OCI-LY7 (cell line): Measurements from ENCODE around the gene PHIP. TPM values are rescaled to one million over a fixed set of nuclear protein-coding genes. Genes with fewer than 3 reads are reported as not detected.

Source experiments
- BruUV-seq: library from RNA; stranded (reverse); fragments of 400-500 nt; replicated peaks from 2 replicates; lab custom pipeline; 2021; lab: Mats Ljungman, UMichigan
- CTCF ChIA-PET: fragments of 300-600 bp; sonication (Branson Sonifier 250); formaldehyde crosslinking; loops from one replicate; lab custom pipeline; 2022; ENCODE audit warnings: antibody characterized with exemption; ENCODE audit not compliant: unreplicated experiment; lab: Charles Lee
- POLR2A ChIA-PET: fragments of 300-600 bp; sonication (Branson Sonifier 250); formaldehyde crosslinking; loops from one replicate; lab custom pipeline; 2022; ENCODE audit warnings: antibody characterized with exemption; lab: Charles Lee
- DNase-seq: peaks from one replicate; pipeline ENCODE4 v3.0.0-alpha.2; 2015; ENCODE audit warnings: low spot score
- H2AFZ ChIP-seq: fragments of 200-600 bp; sonication (generic), shearing (Covaris generic); 2 replicates; pipeline ENCODE4 v1.6.1; 2014; ENCODE audit warnings: mild to moderate bottlenecking, antibody characterized with exemption, low read length, moderate library complexity
- H3K27ac ChIP-seq: fragments of 200-600 bp; sonication (generic); 2 replicates; pipeline ENCODE4 v1.5.1; 2014; ENCODE audit warnings: mixed run types, low read depth, mild to moderate bottlenecking, moderate library complexity, low read length, inconsistent platforms; ENCODE audit not compliant: poor library complexity, severe bottlenecking
- H3K36me3 ChIP-seq: fragments of 200-600 bp; sonication (generic); 2 replicates; pipeline ENCODE4 v1.6.1; 2014; ENCODE audit warnings: mild to moderate bottlenecking, antibody characterized with exemption, low read length, moderate library complexity, mixed read lengths; ENCODE audit not compliant: insufficient read depth
- H3K4me1 ChIP-seq: fragments of 200-600 bp; sonication (generic); 2 replicates; pipeline ENCODE4 v1.5.1; 2014; ENCODE audit warnings: mild to moderate bottlenecking, low read length; ENCODE audit not compliant: insufficient read depth, poor library complexity, severe bottlenecking
- H3K4me2 ChIP-seq: fragments of 200-600 bp; sonication (generic); 2 replicates; pipeline ENCODE4 v1.6.1; 2014; ENCODE audit warnings: mild to moderate bottlenecking, low read length
- H3K4me3 ChIP-seq: fragments of 200-600 bp; sonication (generic); 2 replicates; pipeline ENCODE4 v1.5.1; 2014; ENCODE audit warnings: mild to moderate bottlenecking, low read depth, low read length; ENCODE audit not compliant: poor library complexity, severe bottlenecking
- H3K79me2 ChIP-seq: fragments of 200-600 bp; sonication (generic); 2 replicates; pipeline ENCODE4 v1.6.1; 2016; ENCODE audit warnings: low read depth, mild to moderate bottlenecking, low read length, moderate library complexity, mixed read lengths; ENCODE audit not compliant: insufficient read depth
- H3K9me2 ChIP-seq: fragments of 200-600 bp; sonication (generic); 2 replicates; pipeline ENCODE4 v1.6.1; 2016; ENCODE audit warnings: mild to moderate bottlenecking, low read length, mixed read lengths; ENCODE audit not compliant: insufficient read depth
- H3K9me3 ChIP-seq: fragments of 200-600 bp; sonication (generic); 2 replicates; pipeline ENCODE4 v1.6.1; 2014; ENCODE audit warnings: mild to moderate bottlenecking, mixed run types, low read length, mixed read lengths
- H4K20me1 ChIP-seq: fragments of 200-600 bp; sonication (generic); 2 replicates; pipeline ENCODE4 v1.6.1; 2014; ENCODE audit warnings: mild to moderate bottlenecking, antibody characterized with exemption, low read length, moderate library complexity, mixed read lengths; ENCODE audit not compliant: insufficient read depth
- CTCF ChIP-seq: fragments of 200-600 bp; sonication (generic); conservative IDR thresholded peaks from 2 replicates; pipeline ENCODE4 v1.5.1; 2014; ENCODE audit warnings: mild to moderate bottlenecking, antibody characterized with exemption, low read length, moderate library complexity, mixed read lengths
- EZH2phosphoT487 ChIP-seq: fragments of 200-600 bp; sonication (generic); IDR thresholded peaks from 2 replicates; pipeline ENCODE4 v1.6.1; 2018; ENCODE audit warnings: low read depth, borderline replicate concordance, mild to moderate bottlenecking, mixed run types, antibody characterized with exemption, low read length, moderate library complexity, mixed read lengths
- intact Hi-C: fragments of 100-400 bp; cut with micrococcal nuclease; formaldehyde crosslinking; loops from one replicate; pipeline ENCODE4 v1.10.0; 2022; ENCODE audit not compliant: unreplicated experiment
- total RNA-seq, 2 experiments: library from RNA; depleted of rRNA in 1 of 2; stranded (reverse); fragments of >200 nt in 1 of 2; shearing (Covaris generic) in 1 of 2; gene quantifications; 2 replicates each; pipeline ENCODE4 v1.2.3, GENCODE V29; 2014 to 2022

The PHIP gene
- total RNA-seq, 2 experiments from 2014 or later = 32.1 to 46.6 TPM

- TF ChIP-seq CTCF = no peak
- no peak for TF ChIP-seq EZH2phosphoT487
- Histone ChIP-seq H3K4me3 (no peak overlapping the region), H3K27ac (no peak overlapping the region), H3K4me1 (peaks cover 5% of the 10 kb centered on the region), H4K20me1 (no peaks in the 10 kb centered on the region), H3K36me3 (no peaks in the 10 kb centered on the region), H2AFZ (no peak overlapping the region), H3K9me3 (no peaks in the 10 kb centered on the region), H3K9me2 (0 out of 2 replicates have a peak, but pooled peaks cover 4% of the 10 kb centered on the region), H3K79me2 (peaks cover 3% of the 10 kb centered on the region; the same call in 1 of the 2 replicates), H3K4me2 (no peak overlapping the region)
- intact Hi-C loops = no loop called here
- ChIA-PET POLR2A (interaction anchor here (0.5 to 0.6 kb wide), 2 partner anchors 13 to 18 kb away, joined by 3 read pairs; no protein-coding TSS in a partner anchor), CTCF (no interaction called here)
- BruUV-seq = no TSS peak
- DNase-seq = no peak
These were observed 6.6 kb upstream of the PHIP start for GRCh38 chr6:79084693-79085092.

GRCh38 chr6:79082304-79082703 is 4.2 kb upstream of the PHIP start:
- TF ChIP-seq EZH2phosphoT487 (no peak), CTCF (no peak)
- CTCF ChIA-PET = no interaction called here
- no TSS peak for BruUV-seq
- peaks cover 9% of the 10 kb centered on the region; the same call in 1 of the 2 replicates for H3K79me2 ChIP-seq
- intact Hi-C loops = no loop called here
- no peak overlapping the region for H3K4me2 ChIP-seq
- H3K9me2 ChIP-seq = no peaks in the 10 kb centered on the region
- H3K4me3 ChIP-seq = no peak overlapping the region
- no peak for DNase-seq
- no peaks in the 10 kb centered on the region for H3K9me3 ChIP-seq
- H3K27ac ChIP-seq = no peak overlapping the region
- no peaks in the 10 kb centered on the region for H3K36me3 ChIP-seq
- H3K4me1 ChIP-seq = peaks cover 9% of the 10 kb centered on the region
- no peak overlapping the region for H2AFZ ChIP-seq
- H4K20me1 ChIP-seq = no peaks in the 10 kb centered on the region
- POLR2A ChIA-PET = no interaction called here

- H3K4me2 ChIP-seq = no peak overlapping the region
- no peaks in the 10 kb centered on the region for H3K9me3 ChIP-seq
- POLR2A ChIA-PET = interaction anchor here (1.2 kb wide), 1 partner anchor 49 kb away, joined by 3 read pairs; no protein-coding TSS in a partner anchor
- intact Hi-C loops = no loop called here
- no peak overlapping the region for H3K27ac ChIP-seq
- H3K79me2 ChIP-seq = peaks cover 11% of the 10 kb centered on the region
- no peak for DNase-seq
- H2AFZ ChIP-seq = no peak overlapping the region
- TF ChIP-seq EZH2phosphoT487 (no peak), CTCF (no peak)
- H3K4me3 ChIP-seq = no peak overlapping the region
- BruUV-seq = no TSS peak
- H3K4me1 ChIP-seq = peaks cover 9% of the 10 kb centered on the region
- CTCF ChIA-PET = no interaction called here
- H4K20me1 ChIP-seq = peaks cover under 1% of the 10 kb centered on the region; the same call in 1 of the 2 replicates
- peaks cover 1% of the 10 kb centered on the region for H3K36me3 ChIP-seq
- H3K9me2 ChIP-seq = no peaks in the 10 kb centered on the region
These were observed 3.6 kb upstream of the PHIP start for GRCh38 chr6:79081663-79082062.
